Esophagus mucosa (tissue), 1 donor: Measurements from ENCODE around the gene AARSD1. TPM values are rescaled to one million over a fixed set of nuclear protein-coding genes. Genes with fewer than 3 reads are reported as not detected.
"Not testable (repeated sequence)": the region's sequence is repeated elsewhere in the genome, so short reads cannot be mapped to it uniquely, and the experiment has no call there.

ENCODE experiments used
- ATAC-seq: fragments of 200-7000 bp; cut with Tn5 transposase; one replicate; pipeline ENCODE4 v1.9.1; 2020
- total RNA-seq: library from RNA; stranded (reverse); gene quantifications from one replicate; pipeline ENCODE4 v1.2.4, GENCODE V29; 2023
- donor health status: DM: yes; HTN: yes; CAD: no.

Gene AARSD1, protein sequence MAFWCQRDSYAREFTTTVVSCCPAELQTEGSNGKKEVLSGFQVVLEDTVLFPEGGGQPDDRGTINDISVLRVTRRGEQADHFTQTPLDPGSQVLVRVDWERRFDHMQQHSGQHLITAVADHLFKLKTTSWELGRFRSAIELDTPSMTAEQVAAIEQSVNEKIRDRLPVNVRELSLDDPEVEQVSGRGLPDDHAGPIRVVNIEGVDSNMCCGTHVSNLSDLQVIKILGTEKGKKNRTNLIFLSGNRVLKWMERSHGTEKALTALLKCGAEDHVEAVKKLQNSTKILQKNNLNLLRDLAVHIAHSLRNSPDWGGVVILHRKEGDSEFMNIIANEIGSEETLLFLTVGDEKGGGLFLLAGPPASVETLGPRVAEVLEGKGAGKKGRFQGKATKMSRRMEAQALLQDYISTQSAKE
- 17.8 TPM for total RNA-seq

DNA sequence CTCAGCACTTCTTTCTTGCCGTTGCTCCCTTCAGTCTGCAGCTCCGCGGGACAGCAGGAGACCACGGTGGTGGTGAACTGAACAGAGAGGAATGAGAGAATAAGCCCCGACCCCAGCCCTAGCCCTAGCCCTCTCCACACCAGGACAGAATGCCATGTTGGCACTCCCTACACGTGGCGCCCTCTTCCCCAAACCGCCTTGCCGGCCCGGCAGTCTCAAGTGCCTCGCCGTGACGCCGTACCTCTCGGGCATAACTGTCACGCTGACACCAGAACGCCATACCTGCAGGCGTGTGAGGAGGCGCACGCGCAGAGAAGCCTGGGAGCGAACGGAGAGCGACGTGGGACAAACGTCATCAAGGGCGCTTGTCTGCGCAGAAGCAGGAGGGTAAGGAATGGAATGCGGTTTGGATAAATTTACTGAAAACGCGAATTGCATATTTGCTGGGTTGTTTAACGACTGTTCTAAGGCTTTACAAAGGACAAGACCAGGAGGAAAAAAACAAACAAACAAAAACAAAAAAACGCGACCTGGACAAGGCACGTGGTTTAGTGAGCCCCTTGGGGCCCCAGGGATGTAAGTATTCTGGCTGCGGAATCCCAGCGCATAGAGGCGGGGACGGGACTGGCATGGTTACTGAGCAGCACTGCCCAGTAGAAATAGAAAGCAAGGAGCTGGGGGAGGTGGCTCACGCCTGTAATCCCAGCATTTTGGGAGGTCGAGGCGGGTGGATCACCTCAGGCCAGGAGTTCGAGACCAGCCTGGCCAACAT is at the start of gene AARSD1:
TSS of gene AARSD1 (minus strand) at position 294 of the 772 bp plus-strand sequence. CDS start at position 280, 14 bp downstream.
- ATAC-seq, result peak; percentile 94

DNA sequence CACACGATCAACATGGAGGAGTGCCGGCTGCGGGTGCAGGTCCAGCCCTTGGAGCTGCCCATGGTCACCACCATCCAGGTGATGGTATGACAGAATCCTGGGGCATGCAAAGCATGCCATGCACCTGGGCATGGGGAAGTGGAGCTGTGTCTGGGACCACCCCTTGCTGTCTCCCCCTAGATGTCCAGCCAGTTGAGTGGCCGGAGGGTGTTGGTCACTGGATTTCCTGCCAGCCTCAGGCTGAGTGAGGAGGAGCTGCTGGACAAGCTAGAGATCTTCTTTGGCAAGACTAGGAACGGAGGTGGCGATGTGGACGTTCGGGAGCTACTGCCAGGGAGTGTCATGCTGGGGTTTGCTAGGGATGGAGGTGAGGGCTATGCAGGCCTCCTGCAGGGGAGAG is 49.0 kb upstream of the AARSD1 start:
- no peak for ATAC-seq

DNA sequence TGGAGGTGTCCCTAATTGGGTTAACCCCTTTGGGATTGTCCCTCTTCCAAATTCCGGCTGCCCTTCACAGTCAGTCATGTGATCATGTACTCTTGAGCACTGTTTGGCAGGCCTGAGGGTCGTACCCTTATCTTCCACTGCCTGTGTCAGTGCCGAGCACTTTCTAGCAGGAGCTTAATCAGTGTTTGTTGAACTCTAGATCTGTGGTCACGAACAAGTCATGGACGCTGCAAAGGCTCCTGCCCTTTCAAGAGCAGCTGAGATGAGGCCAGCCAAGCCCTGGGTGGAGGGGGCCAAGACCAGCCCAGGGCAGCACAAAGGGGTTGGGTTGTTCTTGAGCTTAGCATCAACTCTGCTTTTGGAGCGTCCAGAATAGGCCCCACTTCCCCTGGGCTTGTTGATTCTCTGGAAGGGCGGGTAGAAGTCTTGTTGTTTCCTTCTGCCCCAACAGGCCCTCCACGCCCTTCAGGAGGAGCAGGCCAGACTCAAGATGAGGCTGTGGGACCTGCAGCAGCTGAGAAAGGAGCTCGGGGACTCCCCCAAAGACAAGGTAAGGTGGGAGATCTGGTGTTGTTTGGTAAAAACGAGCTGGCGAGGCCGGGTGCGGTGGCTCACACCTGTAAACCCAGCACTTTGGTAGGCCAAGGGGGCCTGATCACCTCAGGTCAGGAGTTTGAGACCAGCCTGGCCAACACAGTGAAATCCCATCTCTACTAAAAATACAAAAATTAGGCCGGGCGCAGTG is 47.6 kb upstream of the AARSD1 start:
- ATAC-seq, result no peak

DNA sequence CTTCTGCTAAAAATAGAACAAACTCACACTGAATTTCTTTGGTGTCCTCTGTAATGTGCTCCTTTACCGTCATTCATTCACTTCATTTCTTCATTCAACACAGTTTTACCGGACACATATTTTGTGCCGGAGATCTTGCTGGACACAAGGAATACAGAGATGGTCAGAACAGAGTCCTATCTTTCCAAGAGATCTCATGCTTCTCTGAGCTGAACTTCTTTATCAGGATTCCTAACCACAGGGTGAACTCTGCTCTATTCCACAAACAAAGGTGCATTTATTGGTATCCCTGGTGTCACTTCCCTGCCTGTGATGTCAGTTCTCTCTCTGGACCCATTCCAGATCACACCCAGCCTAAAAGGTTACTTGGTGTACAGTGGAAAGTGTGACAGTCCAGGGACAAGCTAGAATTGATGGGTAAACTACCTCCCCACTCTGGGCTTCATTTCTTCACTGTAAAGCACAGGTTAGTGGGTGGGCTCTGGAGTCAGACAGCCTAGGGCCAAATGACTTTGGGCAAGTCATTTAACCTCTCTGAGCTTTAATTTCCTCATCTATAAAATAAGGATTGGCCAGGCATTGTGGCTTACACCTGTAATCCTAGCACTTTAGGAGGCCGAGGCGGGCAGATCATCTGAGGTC is 46.5 kb upstream of the AARSD1 start:
- no peak for ATAC-seq

DNA sequence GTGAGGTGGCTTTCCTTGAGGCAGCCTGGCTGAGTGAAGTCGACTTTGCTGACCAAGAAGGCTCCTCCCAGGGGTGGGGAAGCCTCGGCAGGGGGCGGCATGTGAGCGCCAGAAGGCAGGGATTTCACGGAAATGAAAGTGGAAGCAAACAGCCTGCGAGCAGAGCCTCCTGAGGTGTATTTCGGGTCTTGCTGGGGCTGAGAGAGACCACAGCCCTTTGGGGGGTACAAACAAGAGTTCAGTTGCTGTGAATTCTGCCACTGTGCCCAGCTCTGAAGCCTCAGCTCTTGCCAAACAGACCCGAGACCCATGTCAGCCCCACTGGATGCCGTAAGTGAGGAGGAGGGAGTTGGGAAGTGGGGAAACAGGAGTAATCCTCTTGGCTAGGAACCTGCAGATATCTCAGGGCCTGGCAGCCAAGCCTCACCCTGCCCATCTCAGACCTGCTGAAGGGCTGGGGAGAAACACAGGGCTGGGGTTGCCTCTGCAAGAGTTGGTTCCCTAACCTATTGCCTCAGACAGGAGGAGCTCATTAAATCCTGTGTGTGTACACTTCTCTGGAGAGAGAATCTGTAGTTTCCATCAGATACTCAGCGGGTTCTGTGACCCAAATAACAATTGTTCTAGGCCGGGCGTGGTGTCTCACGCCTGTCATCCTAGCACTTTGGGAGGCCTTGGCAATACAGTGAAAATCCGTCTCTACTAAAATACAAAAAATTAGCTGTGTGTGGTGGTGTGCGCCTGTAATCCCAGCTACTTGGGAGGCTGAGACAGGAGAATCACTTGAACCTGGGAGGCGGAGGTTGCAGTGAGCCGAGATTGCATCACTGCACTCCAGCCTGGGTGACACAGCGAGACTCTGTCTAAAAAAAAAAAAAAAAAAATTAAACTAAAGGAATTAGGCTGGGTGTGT is 42.6 kb upstream of the AARSD1 start, which contains the start of gene IFI35:
TSS of gene IFI35 (plus strand) at position 146 of the 913 bp plus-strand sequence. CDS start at position 310, 164 bp downstream.
- peak; percentile 59 for ATAC-seq

DNA sequence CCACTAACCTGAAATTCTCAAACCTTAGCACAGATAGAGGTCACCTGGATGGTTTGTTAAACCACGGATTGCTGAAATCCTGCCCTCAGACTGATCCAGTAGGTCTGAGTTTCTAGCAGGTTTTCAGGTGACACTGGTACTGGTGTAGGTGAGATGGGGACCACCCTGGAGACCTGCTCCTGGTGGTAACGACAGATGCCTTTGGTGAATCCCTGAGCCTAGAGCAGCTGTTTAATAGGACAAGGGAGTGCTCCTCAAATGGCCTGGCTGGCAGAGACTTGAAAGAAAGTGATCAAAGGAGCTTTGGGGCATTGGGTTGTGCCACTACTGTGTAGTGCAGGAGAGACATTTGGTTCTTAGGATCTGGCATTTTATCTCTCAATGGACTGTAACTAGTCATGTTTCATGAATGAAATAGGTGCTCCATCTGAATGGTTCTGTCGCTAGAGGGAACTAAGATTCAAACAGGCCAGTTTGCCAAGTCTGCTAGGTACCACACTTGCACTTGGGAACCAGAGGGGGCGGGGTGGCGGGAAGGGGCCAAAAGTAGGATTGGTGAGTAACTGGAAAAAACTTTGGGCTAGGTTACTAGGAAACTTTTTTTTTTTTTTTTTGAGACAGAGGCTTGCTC is 39.4 kb upstream of the AARSD1 start:
- peak; percentile 38 for ATAC-seq

DNA sequence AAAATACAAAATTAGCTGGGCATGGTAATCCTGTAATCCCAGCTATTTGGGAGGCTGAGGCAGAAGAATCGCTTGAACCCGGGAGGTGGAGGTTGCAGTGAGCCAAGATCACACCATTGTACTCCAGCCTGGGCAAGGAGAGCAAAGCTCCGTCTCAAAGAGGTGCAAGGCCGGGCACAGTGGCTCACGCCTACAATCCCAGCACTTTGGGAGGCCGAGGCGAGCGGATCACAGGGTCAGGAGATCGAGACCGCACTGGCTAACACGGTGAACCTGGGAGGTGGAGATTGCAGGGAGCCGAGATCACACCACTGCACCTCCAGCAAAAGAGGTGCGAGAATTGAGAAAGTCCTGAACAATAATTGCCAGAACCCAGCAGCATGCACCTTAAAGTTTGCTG is 36.6 kb upstream of the AARSD1 start:
- not testable (repeated sequence) for ATAC-seq

DNA sequence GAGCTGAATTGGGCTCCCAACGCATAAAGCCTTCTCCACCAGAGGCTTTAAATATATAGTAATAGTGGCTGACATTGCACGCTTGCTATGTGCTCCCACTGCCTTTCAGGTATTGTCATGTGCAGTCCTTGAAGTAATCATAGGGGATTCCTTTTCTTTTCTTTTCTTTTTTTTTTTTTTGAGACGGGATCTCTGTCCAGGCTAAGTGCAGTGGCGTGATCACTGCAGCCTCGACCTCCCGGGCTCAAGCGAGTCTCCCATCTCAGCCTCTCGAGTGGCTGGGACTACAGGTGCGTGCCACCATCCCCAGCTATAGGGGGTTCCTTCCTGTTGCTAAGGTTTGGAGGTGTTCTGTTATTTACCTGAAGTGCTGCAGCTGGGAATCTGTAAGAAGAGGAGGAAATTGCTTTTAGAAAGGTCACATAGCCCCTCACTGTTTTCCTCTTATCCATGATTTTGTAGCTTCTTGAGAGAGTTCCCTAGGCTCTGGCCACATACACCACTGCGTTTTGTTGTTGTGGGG is 34.8 kb upstream of the AARSD1 start:
- no peak for ATAC-seq

DNA sequence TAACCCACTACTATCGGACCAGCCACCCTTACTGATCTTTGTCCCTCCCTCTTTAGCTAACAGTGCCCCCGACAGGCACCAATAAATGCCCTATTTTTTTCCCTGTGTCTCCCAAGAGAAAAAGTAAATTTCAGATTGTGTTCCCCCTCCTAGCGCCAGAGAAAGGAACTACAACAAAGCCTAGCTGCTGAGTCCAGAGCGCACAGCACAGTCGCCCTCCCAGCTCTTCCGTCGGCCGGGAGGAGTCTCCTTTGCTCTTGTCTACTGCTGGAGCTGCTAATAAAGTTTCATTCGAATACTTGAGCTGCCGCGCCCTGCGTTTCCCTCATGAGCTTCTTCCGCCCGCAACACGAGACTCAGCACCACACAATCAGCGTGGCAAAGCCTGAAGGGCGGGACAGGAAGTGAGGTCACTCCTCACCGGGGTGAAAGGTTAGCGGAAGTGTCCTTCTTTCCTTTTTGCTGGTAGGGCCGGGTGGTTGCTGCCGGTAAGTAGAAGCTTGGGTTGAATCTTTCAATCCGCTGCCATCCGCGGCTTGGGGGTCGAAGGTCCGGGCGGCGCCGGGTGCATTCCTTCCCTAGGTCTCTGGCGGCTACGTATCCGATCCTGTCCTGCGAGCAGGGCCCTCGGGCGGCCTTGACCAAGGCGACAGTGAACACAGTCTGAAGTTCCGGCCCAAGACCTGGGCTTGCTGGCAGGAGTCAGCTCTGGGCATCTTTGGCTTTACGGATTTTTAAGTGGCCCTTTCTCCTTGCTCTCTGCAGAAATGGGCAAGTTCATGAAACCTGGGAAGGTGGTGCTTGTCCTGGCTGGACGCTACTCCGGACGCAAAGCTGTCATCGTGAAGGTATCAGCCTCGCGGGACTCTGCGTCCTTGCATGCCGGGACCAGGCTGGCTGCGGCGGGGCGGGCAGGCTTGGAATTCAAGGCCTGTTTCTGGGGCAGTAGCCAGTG is 34.0 kb upstream of the AARSD1 start, which contains the start of gene RPL27:
TSS of gene RPL27 (plus strand) at position 436 of the 955 bp plus-strand sequence. CDS start at position 768, 332 bp downstream.
- ATAC-seq, result peak; percentile 96

DNA sequence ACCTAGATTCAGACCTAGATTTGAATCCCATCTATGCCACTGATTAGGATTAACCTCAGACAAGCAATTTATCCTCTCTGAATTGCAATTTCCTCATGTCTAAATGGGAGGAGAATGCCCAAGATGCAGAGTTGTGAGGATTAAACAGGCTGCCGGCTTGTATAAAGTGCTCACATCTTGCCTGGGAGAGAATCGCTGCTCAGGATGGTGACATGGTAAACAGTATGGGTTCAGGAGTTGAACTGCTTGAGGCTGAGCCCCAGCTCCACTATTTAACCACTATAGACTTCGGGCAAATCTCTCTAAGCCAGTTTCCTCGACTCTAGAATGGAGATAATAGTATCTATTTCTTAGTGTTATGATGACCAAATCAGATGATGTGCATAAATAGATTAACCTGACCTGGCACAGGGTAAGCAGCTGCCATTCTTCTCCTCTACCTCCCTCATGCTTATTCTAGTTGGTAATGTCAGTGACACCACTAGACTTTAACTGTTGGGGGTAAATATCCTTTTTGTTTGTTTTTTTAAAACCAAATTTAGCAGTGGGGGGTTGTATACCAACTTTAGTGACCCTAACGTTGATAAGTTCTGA is 33.2 kb upstream of the AARSD1 start:
- peak; percentile 2 for ATAC-seq

DNA sequence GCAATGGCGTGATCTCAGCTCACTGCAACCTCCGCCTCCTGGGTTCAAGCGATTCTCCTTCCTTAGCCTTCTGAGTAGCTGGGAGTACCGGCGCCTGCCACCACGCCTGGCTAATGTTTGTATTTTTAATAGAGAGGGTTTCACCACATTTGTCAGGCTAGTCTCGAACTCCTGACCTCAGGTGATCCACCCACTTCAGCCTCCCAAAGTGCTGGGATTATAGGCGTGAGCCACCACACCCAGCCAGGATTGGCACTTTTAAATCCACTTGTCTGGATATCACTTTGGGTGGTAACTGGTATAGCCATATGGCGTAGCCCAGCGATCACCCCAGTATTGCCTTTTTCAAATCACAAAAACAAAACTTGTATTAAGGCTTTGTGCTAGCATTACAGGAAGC is 29.7 kb upstream of the AARSD1 start:
- ATAC-seq, result not testable (repeated sequence)

DNA sequence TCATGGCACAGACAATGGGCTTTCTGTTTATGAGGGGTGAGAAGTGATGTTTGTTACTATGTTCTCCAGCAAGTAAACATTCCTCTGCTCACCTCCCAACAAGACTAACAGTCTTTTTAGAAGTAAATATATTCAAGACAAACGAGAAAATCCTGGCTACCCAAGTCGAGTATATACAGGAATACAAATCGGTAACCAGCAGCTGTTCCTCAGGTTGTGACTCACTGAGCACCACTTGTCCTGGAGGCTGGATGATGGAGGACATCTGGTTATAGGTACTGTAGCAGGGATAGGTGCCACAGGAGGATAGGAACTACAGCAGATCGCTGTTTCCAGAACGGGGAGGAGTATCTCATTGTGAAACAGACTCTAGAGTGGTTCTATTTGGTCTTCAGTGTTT is 28.6 kb upstream of the AARSD1 start:
- ATAC-seq, result no peak

DNA sequence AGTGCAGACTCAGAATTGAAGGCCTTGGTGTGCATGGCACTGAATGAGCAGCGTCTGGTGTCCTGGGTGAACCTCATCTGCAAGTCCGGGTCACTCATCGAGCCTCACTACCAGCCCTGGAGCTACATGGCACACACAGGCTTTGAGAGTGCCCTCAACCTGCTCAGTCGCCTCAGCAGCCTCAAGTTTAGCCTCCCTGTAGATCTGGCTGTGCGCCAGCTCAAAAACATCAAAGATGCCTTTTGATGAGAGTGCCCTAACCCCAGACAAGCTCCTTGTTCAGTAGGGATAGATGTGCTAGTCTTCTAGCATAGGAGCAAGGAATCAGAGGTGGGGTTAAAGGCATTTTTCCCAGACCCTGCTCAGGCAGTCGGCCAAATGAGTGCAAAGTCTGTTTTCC is 27.2 kb upstream of the AARSD1 start:
- no peak for ATAC-seq

DNA sequence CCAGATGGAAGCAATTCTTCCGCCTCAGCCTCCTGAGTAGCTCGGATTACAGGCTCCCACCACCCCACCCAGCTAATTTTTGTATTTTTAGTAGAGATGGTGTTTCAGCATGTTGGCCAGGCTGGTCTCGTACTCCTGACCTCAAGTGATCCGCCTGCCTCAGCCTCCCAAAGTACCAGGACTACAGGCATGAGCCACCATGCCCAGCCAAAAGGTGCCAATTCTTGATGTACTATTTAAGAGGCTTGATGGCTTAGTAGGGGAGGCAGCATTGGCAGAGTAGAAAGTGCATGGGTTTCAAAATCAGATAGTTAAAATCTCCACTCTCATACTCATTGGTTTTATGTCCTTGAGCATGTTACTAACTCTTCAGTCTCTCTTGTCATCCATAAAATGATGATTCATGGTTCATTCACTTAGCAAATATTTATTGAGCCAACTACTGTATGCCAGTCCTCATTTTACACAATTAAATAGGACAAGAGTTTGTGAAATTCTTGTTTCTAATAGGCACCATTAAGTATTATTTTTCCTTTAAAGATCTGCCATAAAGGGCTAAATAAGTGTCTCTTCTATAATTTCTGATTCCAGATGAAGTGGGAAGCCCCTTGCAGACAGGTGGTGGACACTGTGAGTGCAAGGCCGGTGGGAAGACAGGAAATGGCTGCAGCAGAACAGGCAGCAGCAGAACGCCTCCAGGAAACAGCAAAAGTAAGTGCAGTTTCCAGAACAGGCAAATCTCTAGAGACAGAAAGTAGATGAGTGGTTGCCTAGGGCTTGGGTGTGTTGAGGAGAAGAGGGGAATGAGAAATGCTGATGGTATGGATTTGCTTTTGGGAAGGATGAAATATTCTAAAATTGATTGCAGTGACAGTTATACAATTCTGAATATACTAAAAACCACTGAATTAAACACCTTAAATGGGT is 25.7 kb upstream of the AARSD1 start:
- ATAC-seq, result peak; percentile 57

DNA sequence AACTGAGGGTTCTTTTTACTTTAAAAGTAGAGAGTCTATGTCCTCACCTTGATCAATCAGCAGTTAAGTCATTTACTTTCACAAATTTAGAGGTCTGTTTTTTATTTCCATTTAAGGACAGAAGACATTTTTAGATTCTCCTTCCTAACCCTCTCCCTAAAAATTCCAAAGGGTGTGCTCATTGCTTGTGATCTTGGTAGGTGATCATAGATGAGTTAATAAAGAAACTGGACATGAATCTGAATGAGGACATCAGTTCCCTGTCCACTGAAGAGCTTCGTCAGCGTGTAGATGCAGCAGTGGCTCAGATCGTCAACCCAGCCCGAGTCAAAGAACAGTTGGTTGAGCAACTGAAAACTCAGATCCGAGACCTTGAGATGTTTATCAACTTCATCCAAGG is 24.9 kb upstream of the AARSD1 start:
- ATAC-seq, result no peak

DNA sequence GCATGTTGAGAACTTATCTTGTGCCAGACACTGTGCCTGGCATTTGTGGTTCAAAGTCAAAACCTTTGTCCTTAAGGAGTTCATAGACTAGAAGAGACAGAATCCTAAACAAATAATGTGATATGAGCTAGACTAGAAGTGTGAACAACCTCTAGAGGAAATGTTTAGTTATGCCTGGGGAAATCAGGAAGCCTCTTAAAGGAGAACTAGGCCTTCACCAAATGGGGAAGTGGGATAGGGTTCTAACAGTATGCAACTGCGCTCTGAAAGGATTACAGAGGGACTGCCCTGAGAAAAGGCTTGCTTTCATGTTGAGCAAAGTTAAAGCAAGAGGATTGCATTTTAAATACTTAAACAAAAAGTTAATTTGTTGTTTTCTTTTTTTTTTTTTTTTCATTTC is 21.0 kb upstream of the AARSD1 start:
- no peak for ATAC-seq

DNA sequence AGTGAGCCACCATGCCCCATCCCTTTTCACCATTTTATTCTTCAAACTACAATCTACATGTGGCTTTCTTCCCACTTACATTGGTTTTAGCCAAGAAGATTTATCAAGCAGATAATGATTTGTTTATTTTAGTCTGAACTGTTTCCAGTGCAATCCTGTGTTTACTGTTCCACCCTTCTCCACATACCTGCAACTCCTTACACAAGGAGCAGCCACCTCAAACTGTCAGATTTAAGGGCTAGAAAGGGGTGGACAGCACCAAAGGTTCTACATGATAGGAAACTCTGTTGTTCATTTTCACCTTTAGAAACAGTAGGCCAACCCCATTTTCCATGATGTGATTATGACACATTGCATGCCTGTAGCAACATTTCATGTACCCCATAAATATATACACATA is 18.0 kb upstream of the AARSD1 start:
- ATAC-seq, result no peak
